GM19239 (cell line): ENCODE results near the gene FBXO36.
"Not testable (repeated sequence)": the region's sequence is repeated elsewhere in the genome, so short reads cannot be mapped to it uniquely, and the experiment has no call there.

Experiments
- DNase-seq: peaks from one replicate; pipeline ENCODE4 v3.0.0; 2011; ENCODE audit warnings: low spot score; ENCODE audit not compliant: insufficient read length
- FAIRE-seq: peaks from 2 replicates; lab custom pipeline; 2011; peaks lifted over from hg19 to GRCh38; lab: Jason Lieb, UNC

FBXO36 gene

DNA sequence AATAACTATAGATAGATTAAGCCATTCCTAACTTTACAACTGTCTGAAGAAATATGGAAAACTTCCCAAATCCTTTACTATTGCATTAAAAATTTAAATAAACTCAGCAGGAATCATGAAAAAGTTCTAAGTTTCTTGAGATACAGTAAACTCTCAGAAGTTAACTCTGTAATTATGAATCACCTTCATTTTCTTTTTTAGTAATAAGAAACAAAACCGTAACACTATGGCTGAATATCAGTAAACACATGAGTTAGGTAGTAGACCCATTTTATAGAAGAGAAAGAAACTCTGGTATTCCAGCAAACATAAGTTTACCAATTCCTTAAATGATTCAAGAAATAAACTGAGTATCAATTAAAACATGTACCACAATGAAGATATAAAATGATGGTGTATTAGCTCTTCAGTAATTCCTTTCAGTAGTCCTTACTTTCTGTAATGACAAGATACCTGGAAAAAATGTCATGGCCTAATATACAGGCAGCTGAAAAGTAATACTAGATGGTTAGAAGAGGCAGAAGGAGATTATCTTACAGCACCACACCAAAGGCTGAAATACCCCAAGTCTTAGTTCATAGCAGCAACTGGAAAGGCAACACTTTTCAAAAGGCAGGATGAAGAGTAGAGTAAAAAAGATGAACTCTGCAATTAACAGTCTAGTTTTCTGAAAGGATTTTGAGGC is 12.0 kb upstream of the FBXO36 start:
- no peak for DNase-seq
- no peak for FAIRE-seq

- no peak for DNase-seq
These were observed 11.4 kb upstream of the FBXO36 start for GRCh38 chr2:229910832-229911412.

DNA sequence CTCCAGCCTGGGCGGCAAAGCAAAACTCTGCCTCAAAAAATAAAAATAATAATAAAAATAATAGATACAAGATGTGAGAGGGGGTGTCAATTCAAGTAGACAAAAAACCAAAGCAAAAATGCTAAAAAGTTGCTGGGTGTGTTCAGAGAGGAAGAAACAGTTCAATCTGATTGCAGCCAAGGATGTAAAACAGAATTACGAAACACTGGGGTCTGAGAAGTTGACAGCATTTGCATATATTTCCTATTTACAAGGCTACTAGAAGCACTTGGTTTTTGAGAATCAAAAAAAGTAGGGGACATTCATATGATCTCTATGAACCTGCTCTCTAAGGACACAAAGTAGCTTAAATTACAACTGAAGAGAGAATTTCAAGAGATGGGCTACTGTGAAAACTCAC is 8.1 kb upstream of the FBXO36 start:
- DNase-seq (no peak), FAIRE-seq (peak; percentile 75)

More at GRCh38 chr2:229910832-229911412, 11.4 kb upstream of the FBXO36 start:
- FAIRE-seq, result peak; percentile 95

DNA sequence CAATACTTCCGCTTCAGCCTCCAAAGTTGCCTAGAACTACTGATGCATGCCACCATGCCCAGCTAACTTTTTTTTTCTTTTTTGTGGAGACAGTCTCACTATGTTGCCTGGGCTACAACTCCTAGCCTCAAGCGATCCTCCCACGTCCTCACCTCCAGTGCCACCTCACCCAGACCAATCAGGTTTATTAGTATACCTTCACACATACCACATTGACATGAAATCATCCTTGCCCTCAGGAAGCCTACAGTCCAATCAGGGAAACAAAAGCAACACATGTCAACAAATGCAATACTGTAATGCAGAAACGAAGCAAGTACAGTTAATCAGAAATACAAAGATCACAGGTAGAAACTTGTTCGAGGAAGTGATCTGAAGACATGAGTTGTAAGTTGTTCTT is 4.5 kb upstream of the FBXO36 start:
- DNase-seq (no peak), FAIRE-seq (no peak)

DNA sequence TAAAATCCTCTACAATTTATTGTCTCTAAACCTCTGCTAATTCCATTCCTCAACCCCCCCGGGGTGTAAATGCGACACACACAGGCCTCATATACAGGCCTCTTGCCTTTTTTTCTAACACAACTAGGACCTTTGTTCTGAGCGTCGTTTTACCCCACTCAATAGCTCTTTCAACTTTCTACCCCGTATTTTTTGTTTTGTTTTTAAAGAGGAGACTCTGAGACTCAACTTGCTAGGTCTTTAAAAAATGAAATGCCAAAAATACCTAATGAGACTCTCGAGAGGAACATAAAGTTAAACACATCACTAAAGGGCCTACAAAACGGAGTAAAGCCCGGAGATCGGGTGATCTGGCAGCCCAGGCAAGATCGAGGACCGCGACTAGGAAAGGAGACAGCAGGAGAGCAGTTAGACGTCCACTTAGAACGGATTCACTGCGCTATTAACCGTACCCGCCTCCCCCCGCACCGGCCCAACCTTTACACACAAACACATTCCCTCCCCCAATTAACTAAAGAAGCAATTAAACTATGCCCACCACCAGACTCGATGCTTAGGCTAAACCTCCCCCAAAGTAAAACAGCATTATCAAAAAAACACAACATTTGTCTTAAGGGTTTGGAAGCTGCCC is 2.2 kb upstream of the FBXO36 start:
- FAIRE-seq (no peak), DNase-seq (no peak)

- DNase-seq, result no peak
- FAIRE-seq, result peak; percentile 94
These were observed 1.0 kb upstream of the FBXO36 start for GRCh38 chr2:229921101-229921891.

DNA sequence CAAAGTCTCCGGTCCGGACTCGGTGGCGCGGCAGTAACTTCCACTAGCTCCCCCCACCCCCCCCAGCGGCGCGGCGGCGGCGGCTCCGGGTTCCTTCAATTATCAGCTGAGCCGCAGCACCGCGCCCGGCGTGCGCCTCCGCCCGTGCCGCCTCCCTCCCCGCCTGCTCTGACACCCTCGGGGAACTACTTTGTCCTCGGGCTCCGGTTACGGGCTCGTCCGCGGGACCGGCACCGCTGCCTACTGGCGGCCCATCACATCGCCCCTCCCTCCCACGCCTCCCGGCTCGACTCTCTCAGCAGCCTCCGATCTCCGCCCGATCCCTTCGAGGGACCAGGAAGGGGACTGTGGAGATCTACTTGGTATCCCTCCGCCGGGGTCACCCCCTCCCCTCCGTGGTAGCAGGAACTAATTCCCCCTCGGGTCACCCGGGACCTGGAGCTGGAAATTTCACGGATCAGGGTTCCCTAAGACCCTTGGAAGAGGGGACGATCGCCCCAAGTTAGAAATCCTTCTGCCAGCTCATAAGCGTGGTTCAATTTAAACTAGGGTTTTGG is 333 bp upstream of the FBXO36 start, which contains the start of gene TRIP12:
Gene TRIP12, minus strand, starts transcription at position 118 of the 557 bp plus-strand sequence. CDS start 41,930 bp downstream, outside the sequence.
- peak; percentile 75 for DNase-seq
- no peak for FAIRE-seq

- not testable (repeated sequence) for DNase-seq, FAIRE-seq
These were observed 2.2 kb downstream of the FBXO36 start for GRCh38 chr2:229924541-229924940.

- DNase-seq (no peak), FAIRE-seq (no peak)
These were observed 2.9 kb downstream of the FBXO36 start for GRCh38 chr2:229925201-229925600.

DNA sequence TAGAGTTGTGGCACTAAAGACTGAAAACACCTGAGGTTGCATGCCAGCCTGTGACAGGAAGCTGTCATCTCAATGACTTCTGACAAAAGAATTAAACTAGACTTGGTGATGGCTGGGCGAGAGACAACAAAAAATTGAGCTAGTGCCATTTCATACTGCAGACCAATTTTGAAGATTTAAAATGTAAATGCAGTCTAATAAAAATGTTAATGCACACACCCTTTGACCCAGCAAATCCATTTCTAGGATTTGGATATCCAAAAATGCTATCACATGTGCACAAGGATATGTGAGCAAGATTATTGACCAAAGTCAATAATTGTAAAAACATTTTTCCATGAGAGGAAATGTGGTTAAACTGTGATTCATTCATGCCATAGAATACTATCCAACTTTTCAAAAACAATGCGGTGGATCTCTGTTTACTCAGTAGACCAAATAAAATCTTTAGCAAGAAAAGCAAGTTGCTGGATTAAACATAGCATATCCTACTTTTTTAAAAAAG is 5.6 kb downstream of the FBXO36 start:
- FAIRE-seq, result no peak

GRCh38 chr2:229930656-229931055 is 8.4 kb downstream of the FBXO36 start:
- FAIRE-seq (no peak), DNase-seq (no peak)

More for the DNA sequence above, 5.6 kb downstream of the FBXO36 start:
- DNase-seq, result no peak

DNA sequence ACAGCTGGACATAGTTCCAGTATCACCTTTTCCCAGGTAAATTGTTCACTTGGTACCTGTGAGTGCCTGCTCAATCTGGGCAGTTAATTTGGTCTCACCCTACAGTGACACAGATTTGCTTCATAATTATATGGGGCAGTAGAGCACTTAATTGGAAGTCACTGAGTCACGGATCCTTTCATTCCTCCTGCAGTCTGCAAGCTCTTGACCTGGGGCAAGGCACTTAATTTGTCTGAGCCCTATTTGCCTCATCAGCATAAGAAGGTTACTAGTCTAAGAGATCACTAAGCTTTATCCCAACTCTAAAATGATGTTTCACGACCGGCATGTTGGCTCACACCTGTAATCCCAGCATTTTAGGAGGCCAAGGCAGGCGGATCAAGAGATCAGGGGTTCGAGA is 8.9 kb downstream of the FBXO36 start:
- DNase-seq, result no peak
- FAIRE-seq, result no peak

DNA sequence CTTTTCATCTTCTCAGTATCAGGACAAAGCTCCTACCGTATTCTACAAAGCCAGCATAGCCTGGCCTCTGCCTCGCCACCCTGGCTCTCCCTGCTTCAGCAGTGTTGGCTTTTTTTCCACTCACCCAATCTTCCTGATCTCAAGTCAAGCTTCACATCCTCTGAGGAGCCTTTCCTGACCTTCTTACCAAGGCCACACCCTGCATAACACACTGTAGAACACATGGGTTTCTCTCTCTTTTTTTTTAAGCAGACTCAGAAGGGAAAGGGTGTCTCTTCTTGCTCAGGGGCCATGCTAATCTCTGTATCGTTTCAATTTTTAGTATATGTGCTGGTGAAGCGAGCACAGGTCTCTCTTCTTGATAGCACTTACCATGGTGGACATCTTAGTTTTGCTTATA is 15.2 kb downstream of the FBXO36 start:
- FAIRE-seq (no peak), DNase-seq (no peak)

- no peak for DNase-seq
These were observed 20.4 kb downstream of the FBXO36 start for GRCh38 chr2:229942671-229943070.

DNA sequence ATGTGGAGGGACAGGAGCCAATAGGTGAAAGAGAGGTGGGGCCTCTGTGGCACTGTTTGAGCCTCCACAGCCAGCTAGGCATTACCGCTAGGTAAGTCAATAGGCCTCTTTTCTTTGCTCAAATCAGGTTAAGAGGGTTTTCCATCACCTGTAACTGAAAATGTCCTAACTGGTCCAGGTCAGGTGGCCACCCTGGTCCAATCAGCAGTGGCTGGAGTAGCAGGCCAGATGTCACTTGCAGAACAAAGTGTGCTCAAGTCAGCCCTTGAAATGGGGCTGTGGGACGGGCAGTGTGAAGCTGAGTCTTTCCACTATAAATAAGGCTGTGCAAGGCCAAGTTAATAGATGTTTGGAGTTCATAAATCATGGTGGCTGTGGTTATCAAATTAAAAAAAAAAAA is 20.9 kb downstream of the FBXO36 start:
- DNase-seq, result no peak
- FAIRE-seq, result no peak

More at GRCh38 chr2:229942671-229943070, 20.4 kb downstream of the FBXO36 start:
- no peak for FAIRE-seq

DNA sequence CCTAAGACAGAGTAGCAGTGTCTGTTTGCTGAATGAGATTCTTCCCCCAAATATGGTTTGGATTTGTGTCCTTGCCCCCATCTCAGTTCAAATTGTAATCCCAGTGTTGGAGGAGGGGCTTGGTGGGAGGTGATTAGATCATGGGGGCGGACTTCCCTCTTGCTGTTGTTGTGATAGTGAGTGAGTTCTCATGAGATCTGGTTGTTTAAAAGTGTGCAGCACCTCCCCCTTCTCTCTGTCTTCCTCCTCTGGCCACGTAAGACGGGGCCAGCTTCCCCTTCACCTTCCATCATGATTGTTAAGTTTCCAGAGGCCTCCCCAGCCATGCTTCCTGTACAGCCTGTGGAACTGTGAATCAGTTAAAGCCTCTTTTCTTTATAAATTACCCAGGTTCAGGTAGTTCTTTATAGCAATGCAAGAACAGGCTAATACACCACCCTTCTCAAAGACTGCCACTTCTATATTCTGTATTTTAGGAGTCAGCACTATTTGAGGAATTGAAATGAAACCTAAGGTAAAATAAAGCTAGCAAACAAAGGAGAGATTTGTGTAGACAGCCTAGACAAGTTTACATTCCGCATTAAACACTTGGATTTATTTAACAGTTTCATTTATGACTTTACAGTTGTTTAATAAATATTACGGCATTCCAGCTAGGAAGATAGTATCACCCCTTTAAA is 21.6 kb downstream of the FBXO36 start:
- FAIRE-seq, result no peak
- DNase-seq, result no peak

- DNase-seq (no peak), FAIRE-seq (no peak)
These were observed 23.7 kb downstream of the FBXO36 start for GRCh38 chr2:229945975-229946374.

DNA sequence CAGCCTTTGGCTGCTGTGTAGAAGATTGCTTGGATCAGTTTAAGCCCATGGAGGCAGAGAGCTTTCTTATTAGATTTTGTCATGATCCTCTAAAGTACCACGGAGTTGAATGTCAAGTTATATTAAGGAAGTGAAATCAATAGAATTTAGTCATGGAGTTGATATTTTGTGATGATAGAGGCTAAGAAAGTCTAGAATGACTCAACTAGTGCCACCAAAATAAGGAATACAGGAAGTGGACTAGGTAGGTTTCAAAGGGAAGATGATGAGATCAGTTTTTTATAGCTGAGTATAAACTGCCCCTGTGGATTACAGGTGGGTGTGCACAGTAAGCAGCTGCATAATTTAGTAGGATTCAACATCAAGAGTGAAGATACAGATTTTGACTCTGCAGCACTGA is 25.2 kb downstream of the FBXO36 start:
- no peak for DNase-seq

GRCh38 chr2:229952256-229952835 is 30.0 kb downstream of the FBXO36 start:
- DNase-seq (no peak), FAIRE-seq (no peak)

More for the DNA sequence above, 25.2 kb downstream of the FBXO36 start:
- no peak for FAIRE-seq
